HCT116 (cell line): ENCODE data around the gene ZNF814. TPM values are rescaled to one million over a fixed set of nuclear protein-coding genes. Genes with fewer than 3 reads are reported as not detected.
"Not testable (repeated sequence)": the region's sequence is repeated elsewhere in the genome, so short reads cannot be mapped to it uniquely, and the experiment has no call there.

ENCODE experiments used
- ATAC-seq: fragments of 200-7000 bp; cut with Tn5 transposase; 2 replicates; pipeline ENCODE4 v1.9.1; 2020; ENCODE audit warnings: mild to moderate bottlenecking, moderate library complexity
- BruUV-seq: library from RNA; stranded (reverse); fragments of 400-500 nt; replicated peaks from 2 replicates; lab custom pipeline; 2021; lab: Mats Ljungman, UMichigan
- CTCF ChIA-PET: fragments of 300-600 bp; sonication (Branson Sonifier 250); formaldehyde crosslinking; loops from one replicate; lab custom pipeline; 2021; ENCODE audit warnings: antibody characterized with exemption; lab: Charles Lee
- POLR2A ChIA-PET: fragments of 300-600, 350-600 bp; sonication (Branson Sonifier 250); formaldehyde crosslinking; loops from one replicate; lab custom pipeline; 2021; ENCODE audit warnings: antibody characterized with exemption; lab: Charles Lee
- RAD21 ChIA-PET, 2 experiments: fragments of 300-600 bp; sonication (Branson Sonifier 250); formaldehyde crosslinking; loops; one replicate each; lab custom pipeline; 2023; ENCODE audit warnings: low total read pairs in 2 of 2; ENCODE audit not compliant: uncharacterized antibody in 2 of 2, unreplicated experiment in 2 of 2, low non-redundant PET in 1 of 2; lab: Charles Lee
- DNase-seq: peaks from one replicate; pipeline ENCODE4 v3.0.0-alpha.2; 2010; ENCODE audit warnings: low read depth, low spot score
- H2AFZ ChIP-seq: fragments of 200-600 bp; shearing (Covaris generic), sonication (generic); 2 replicates; pipeline ENCODE4 v1.6.1; 2017; ENCODE audit warnings: low read depth, mixed run types, mixed read lengths, antibody characterized with exemption, low read length; ENCODE audit not compliant: poor library complexity, severe bottlenecking
- H3K27ac ChIP-seq: 2 replicates; pipeline ENCODE4 v1.5.1; 2012; ENCODE audit warnings: low read depth, low read length
- H3K27me3 ChIP-seq: fragments of 200-600 bp; sonication (generic); 2 replicates; pipeline ENCODE4 v1.6.1; 2016; ENCODE audit warnings: mixed run types, low read length, mixed read lengths; ENCODE audit not compliant: insufficient read depth
- H3K36me3 ChIP-seq, 2 experiments: fragments of 200-500 bp in 1 of 2; fragments of 200-600 bp in 1 of 2; sonication (Bioruptor generic) in 1 of 2; sonication (generic) in 1 of 2; 2 replicates each; pipeline versions ENCODE4 v1.5.1 to v1.6.1; 2014 to 2016; ENCODE audit warnings: low read length in 2 of 2, inconsistent platforms in 1 of 2, mixed read lengths in 1 of 2, mixed run types in 1 of 2; ENCODE audit not compliant: insufficient read depth in 2 of 2, control insufficient read depth in 1 of 2
- H3K4me1 ChIP-seq, 2 experiments: fragments of 200-600 bp in 1 of 2; sonication (generic) in 1 of 2; 2 replicates each; pipeline versions ENCODE4 v1.5.1 to v1.6.1; 2012 to 2017; ENCODE audit warnings: low read length in 2 of 2, inconsistent platforms in 1 of 2, mild to moderate bottlenecking in 1 of 2, mixed read lengths in 1 of 2, mixed run types in 1 of 2, moderate library complexity in 1 of 2; ENCODE audit not compliant: insufficient read depth in 2 of 2, control insufficient read depth in 1 of 2
- H3K4me2 ChIP-seq: fragments of 200-600 bp; sonication (generic); 2 replicates; pipeline ENCODE4 v1.6.1; 2017; ENCODE audit warnings: mixed run types, low read length, mixed read lengths
- H3K4me3 ChIP-seq, 2 experiments: fragments of 200-600 bp in 1 of 2; sonication (generic) in 1 of 2; replicated peaks in 1 of 2; 2 replicates each; pipeline ENCODE4 v1.5.1; 2011 to 2016; ENCODE audit warnings: low read length in 2 of 2, control low read depth in 1 of 2, low read depth in 1 of 2, mild to moderate bottlenecking in 1 of 2, mixed read lengths in 1 of 2, mixed run types in 1 of 2
- H3K79me2 ChIP-seq: fragments of 200-600 bp; sonication (generic); 2 replicates; pipeline ENCODE4 v1.6.1; 2017; ENCODE audit warnings: mild to moderate bottlenecking, mixed run types, low read length, moderate library complexity, mixed read lengths; ENCODE audit not compliant: insufficient read depth
- H3K9ac ChIP-seq: fragments of 200-600 bp; sonication (generic); 2 replicates; pipeline ENCODE4 v1.6.1; 2016; ENCODE audit warnings: low read length, mixed read lengths
- H3K9me2 ChIP-seq: fragments of 200-600 bp; sonication (generic), shearing (Covaris generic); 2 replicates; pipeline ENCODE4 v1.6.1; 2017; ENCODE audit warnings: mixed run types, mild to moderate bottlenecking, moderate library complexity; ENCODE audit not compliant: insufficient read depth
- H3K9me3 ChIP-seq, 2 experiments: fragments of 200-500 bp in 1 of 2; fragments of 200-600 bp in 1 of 2; sonication (Bioruptor generic) in 1 of 2; sonication (generic) in 1 of 2; 2 replicates each; pipeline ENCODE4 v1.6.1; 2014 to 2017; ENCODE audit warnings: low read length in 2 of 2, mixed read lengths in 2 of 2, inconsistent platforms in 1 of 2, low read depth in 1 of 2, mild to moderate bottlenecking in 1 of 2, mixed run types in 1 of 2, moderate library complexity in 1 of 2; ENCODE audit not compliant: control insufficient read depth in 1 of 2, insufficient read depth in 1 of 2
- H4K20me1 ChIP-seq: fragments of 200-600 bp; sonication (generic), shearing (Covaris generic); 2 replicates; pipeline ENCODE4 v1.6.1; 2017; ENCODE audit warnings: mixed run types, mild to moderate bottlenecking, moderate library complexity; ENCODE audit not compliant: insufficient read depth
- intact Hi-C: fragments of 100-400 bp; cut with micrococcal nuclease; formaldehyde crosslinking; loops from 2 replicates; pipeline ENCODE4 v1.10.0; 2022
- total RNA-seq: library from RNA; stranded (reverse); gene quantifications from one replicate; pipeline ENCODE4 v1.2.1, GENCODE V29; 2021; ENCODE audit not compliant: unreplicated experiment

ZNF814 gene
- total RNA-seq, 1 experiment from 2014 or later, result 2.5 TPM

GRCh38 chr19:57823155-57823554 lies 65.7 kb downstream of the ZNF814 start:
- DNase-seq, H4K20me1 ChIP-seq, H3K4me2 ChIP-seq, RAD21 ChIA-PET, BruUV-seq, CTCF ChIA-PET, H3K9me2 ChIP-seq, H3K27me3 ChIP-seq, H3K9ac ChIP-seq, H2AFZ ChIP-seq, ATAC-seq, POLR2A ChIA-PET, intact Hi-C loops, H3K4me3 ChIP-seq, H3K27ac ChIP-seq, H3K9me3 ChIP-seq: not testable (repeated sequence)
- Histone ChIP-seq H3K4me1 (peaks cover 0 to 14% of the 10 kb centered on the region in 2 experiments; a peak in 3 of 4 replicates), H3K36me3 (peaks cover 3 to 20% of the 10 kb centered on the region in 2 experiments; a peak in 2 of 4 replicates), H3K79me2 (peaks cover 86% of the 10 kb centered on the region)

- H3K9me3 ChIP-seq, H2AFZ ChIP-seq, H3K9me2 ChIP-seq, intact Hi-C loops, DNase-seq, H4K20me1 ChIP-seq, H3K4me3 ChIP-seq, H3K9ac ChIP-seq, BruUV-seq, H3K4me2 ChIP-seq, CTCF ChIA-PET, POLR2A ChIA-PET, ATAC-seq, RAD21 ChIA-PET, H3K27me3 ChIP-seq, H3K27ac ChIP-seq: not testable (repeated sequence)
- Histone ChIP-seq H3K4me1 (peaks cover 0 to 14% of the 10 kb centered on the region in 2 experiments; a peak in 3 of 4 replicates), H3K79me2 (peaks cover 71% of the 10 kb centered on the region), H3K36me3 (peaks cover 3 to 19% of the 10 kb centered on the region in 2 experiments; a peak in 2 of 4 replicates)
Measured at GRCh38 chr19:57821501-57821900, 67.3 kb downstream of the ZNF814 start.

- CTCF ChIA-PET, H3K9me3 ChIP-seq, BruUV-seq, H3K9ac ChIP-seq, H2AFZ ChIP-seq, H4K20me1 ChIP-seq, H3K27ac ChIP-seq, POLR2A ChIA-PET, intact Hi-C loops, H3K27me3 ChIP-seq, ATAC-seq, DNase-seq, H3K9me2 ChIP-seq, RAD21 ChIA-PET: not testable (repeated sequence)
- H3K4me3 ChIP-seq, result peak overlapping the region; percentile 71 to 95
- H3K36me3 ChIP-seq, result peaks cover 3 to 15% of the 10 kb centered on the region in 2 experiments; a peak in 2 of 4 replicates
- peak overlapping the region; percentile 85 for H3K4me2 ChIP-seq
- H3K79me2 ChIP-seq, result peaks cover 67% of the 10 kb centered on the region
- H3K4me1 ChIP-seq, result peaks cover 0 to 14% of the 10 kb centered on the region in 2 experiments; a peak in 3 of 4 replicates
Measured at GRCh38 chr19:57821095-57821494, 67.7 kb downstream of the ZNF814 start.
